Chondrocyte (in vitro differentiated cells): ENCODE results near the gene LRP3. TPM values are rescaled to one million over a fixed set of nuclear protein-coding genes. Genes with fewer than 3 reads are reported as not detected.

Experiments used
- DNase-seq: peaks from one replicate; pipeline ENCODE4 v3.0.0; 2021; ENCODE audit warnings: mixed read lengths, low spot score
- H3K27ac Mint-ChIP-seq: one replicate; pipeline ENCODE4 v1.8.0; 2021; ENCODE audit warnings: mild to moderate bottlenecking, moderate library complexity, mixed read lengths; ENCODE audit not compliant: unreplicated experiment
- H3K27me3 Mint-ChIP-seq: 2 replicates; pipeline ENCODE4 v1.8.0; 2021; ENCODE audit warnings: low read depth, mixed read lengths
- H3K36me3 Mint-ChIP-seq: 2 replicates; pipeline ENCODE4 v1.8.0; 2021; ENCODE audit warnings: low read depth, mixed read lengths
- H3K4me1 Mint-ChIP-seq: 2 replicates; pipeline ENCODE4 v1.8.0; 2021; ENCODE audit warnings: low read depth, mild to moderate bottlenecking, mixed read lengths
- H3K4me3 Mint-ChIP-seq: one replicate; pipeline ENCODE4 v1.8.0; 2021; ENCODE audit warnings: mild to moderate bottlenecking, moderate library complexity, mixed read lengths; ENCODE audit not compliant: unreplicated experiment
- H3K9me3 Mint-ChIP-seq: 2 replicates; pipeline ENCODE4 v1.8.0; 2021; ENCODE audit warnings: low read depth, mixed read lengths
- total RNA-seq: library from RNA; stranded (reverse); gene quantifications from 3 replicates; pipeline ENCODE4 v1.2.1, GENCODE V29; 2021
- TF ChIP-seq, protein P1 (sequence below): fragments of 200-600 bp; sonication (generic); IDR thresholded peaks from 2 replicates; pipeline ENCODE4 v1.5.0; 2021; ENCODE audit warnings: antibody characterized with exemption, mild to moderate bottlenecking, moderate library complexity

Gene LRP3
- total RNA-seq, 1 donor from 2014 or later = 33.2 TPM

DNA sequence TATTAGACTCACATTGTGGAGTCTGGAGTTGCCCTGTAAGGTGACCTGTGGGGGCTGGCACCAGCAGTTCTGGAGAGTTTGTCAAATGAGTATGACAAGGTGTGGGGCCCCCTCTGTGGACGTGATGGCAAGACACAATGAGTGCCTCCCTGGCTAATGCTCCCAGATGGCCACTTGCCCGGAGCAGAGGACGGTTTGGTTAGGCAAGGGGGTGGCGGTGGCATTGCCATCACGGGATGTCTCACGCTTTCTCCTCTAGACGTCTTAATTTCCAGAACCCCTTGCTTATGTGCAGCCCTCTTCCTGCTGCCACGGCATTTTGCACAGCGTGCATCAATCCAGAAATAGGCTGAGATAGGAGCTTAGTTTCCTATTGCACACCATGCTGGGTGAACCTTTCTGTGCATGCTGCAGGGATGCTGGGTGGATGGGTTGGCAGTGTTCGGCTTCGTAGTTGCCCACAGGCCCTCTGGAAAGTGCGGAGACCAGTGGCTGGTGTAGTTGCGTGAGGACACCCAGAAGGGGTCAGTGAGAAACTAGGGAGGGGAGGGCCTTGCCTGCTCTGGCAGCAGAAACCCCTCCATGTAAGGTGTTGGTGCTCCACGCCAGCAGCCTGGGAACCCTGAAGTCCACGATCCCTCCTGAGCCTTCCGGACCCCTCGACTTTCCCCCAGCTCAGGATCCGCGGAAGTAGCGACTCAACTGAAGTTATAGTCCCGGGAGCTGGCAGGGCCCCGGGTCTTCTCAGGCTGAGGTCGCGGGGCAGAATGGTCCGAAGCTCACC lies 18.1 kb upstream of the LRP3 start:
- no peaks in the 10 kb centered on the region for H3K9me3 Mint-ChIP-seq
- H3K27ac Mint-ChIP-seq = peak overlapping the region; percentile 97
- H3K4me3 Mint-ChIP-seq = peak overlapping the region; percentile 92
- no peaks in the 10 kb centered on the region for H3K27me3 Mint-ChIP-seq
- H3K4me1 Mint-ChIP-seq = peaks cover 29% of the 10 kb centered on the region
- no peaks in the 10 kb centered on the region for H3K36me3 Mint-ChIP-seq
- TF ChIP-seq, protein P1, sequence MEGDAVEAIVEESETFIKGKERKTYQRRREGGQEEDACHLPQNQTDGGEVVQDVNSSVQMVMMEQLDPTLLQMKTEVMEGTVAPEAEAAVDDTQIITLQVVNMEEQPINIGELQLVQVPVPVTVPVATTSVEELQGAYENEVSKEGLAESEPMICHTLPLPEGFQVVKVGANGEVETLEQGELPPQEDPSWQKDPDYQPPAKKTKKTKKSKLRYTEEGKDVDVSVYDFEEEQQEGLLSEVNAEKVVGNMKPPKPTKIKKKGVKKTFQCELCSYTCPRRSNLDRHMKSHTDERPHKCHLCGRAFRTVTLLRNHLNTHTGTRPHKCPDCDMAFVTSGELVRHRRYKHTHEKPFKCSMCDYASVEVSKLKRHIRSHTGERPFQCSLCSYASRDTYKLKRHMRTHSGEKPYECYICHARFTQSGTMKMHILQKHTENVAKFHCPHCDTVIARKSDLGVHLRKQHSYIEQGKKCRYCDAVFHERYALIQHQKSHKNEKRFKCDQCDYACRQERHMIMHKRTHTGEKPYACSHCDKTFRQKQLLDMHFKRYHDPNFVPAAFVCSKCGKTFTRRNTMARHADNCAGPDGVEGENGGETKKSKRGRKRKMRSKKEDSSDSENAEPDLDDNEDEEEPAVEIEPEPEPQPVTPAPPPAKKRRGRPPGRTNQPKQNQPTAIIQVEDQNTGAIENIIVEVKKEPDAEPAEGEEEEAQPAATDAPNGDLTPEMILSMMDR = no peak
- DNase-seq = peak; percentile 77

DNA sequence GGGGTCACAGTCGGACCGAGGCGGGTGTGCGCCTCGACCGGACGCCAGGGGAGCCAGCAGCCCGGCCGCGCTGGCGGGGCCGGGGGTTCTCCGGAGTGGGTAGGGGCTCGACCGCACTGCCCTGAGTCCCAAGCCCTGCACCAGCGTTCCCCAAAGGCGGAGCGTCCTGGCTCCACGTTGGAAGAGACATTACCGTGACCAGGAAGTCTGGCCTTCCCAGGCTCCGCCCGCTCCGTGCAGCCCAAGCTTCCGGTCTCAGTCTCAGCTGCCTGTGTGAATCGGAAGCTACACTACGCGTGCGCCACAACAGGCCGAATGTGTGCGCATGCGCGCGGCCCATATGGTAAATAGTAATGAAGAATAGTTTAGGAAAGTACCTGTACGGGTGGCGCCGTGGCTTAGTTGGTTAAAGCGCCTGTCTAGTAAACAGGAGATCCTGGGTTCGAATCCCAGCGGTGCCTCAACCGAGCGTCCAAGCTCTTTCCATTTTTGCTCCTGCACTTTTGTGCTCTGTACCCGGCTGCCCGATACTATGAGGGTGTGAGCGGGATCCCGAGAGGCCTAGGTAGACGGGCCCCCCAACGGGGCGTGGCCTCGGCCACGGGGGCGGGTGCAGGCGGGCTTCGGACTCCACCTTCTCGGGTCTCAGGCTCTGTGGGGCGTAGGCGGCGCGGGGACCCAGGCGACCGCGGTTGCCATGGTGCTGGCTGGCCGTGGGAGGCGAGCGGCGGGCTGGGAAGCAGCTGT lies 17.3 kb upstream of the LRP3 start:
- no peaks in the 10 kb centered on the region for H3K9me3 Mint-ChIP-seq
- H3K27ac Mint-ChIP-seq = peak overlapping the region; percentile 97
- DNase-seq = peak; percentile 99
- H3K4me3 Mint-ChIP-seq = peak overlapping the region; percentile 92
- TF ChIP-seq, protein P1 = peak; percentile 64
- H3K4me1 Mint-ChIP-seq = peaks cover 28% of the 10 kb centered on the region
- no peaks in the 10 kb centered on the region for H3K36me3 Mint-ChIP-seq
- no peaks in the 10 kb centered on the region for H3K27me3 Mint-ChIP-seq

DNA sequence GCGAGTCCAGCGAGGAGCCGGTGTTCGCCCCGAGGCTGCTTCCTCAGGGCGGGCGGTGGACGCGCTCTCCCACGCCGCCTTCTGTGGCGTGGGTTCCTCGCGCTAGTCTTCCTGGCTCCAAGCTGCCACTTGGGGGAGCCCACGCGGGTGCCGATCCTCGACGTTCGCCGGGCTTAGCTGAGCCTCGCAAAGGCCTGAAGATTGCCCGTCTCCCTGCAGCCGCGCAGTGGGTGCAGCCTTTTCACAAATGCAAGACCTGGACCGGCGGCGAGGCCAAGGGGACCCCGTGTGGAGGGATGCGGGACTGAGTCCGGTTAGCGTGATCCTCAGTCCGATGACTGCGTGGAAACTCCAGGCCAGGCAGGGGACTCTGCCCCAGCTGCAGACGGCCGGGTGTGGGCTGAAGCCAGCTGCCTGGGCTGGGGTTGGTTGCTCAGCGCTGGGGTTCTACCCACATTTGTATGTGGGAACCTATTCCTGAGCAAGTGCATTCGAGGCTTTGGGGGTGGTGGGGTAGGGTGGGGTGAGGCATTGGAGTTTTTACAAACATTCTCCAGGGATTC lies 16.6 kb upstream of the LRP3 start:
- H3K27ac Mint-ChIP-seq = peak overlapping the region; percentile 97
- no peaks in the 10 kb centered on the region for H3K9me3 Mint-ChIP-seq
- peak; percentile 94 for DNase-seq

DNA sequence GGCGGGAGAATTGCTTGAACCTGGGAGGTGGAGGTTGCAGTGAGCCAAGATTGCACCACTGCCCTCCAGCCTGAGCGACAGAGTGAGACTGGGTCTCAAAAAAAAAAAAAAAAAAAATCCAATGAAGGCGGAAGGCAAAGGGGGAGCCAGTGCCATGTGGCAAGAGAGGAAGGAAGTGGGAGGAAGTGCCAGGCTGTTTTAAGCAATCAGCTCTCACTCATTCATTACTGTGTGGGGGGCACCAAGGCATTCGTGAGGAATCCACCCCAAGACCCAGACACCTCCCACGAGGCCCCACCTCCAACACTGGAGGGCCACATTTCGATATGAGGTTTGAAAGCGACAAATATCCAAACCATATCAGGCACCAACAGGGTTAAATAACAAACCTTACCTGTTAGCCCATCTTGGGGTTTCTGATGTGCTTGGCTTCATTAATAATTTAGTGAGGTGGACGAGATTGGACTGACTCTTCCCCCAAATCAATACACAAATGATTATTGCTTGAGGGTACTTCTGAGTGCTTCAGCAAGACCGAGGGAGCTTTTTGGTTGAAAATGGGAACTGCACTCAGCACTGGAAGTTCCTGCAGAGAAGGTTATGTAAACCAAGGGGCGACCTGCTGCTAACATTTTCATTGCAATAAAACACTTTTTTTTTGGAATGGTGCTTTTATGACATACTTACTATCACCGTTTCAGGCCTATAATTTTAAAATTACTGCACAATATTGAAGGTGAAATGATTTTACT lies 7.5 kb upstream of the LRP3 start:
- H3K9me3 Mint-ChIP-seq = no peaks in the 10 kb centered on the region
- no peak overlapping the region for H3K4me3 Mint-ChIP-seq
- DNase-seq = peak; percentile 18
- H3K27ac Mint-ChIP-seq = no peak overlapping the region
- peaks cover 8% of the 10 kb centered on the region for H3K27me3 Mint-ChIP-seq
- H3K36me3 Mint-ChIP-seq = no peaks in the 10 kb centered on the region
- no peaks in the 10 kb centered on the region for H3K4me1 Mint-ChIP-seq
- TF ChIP-seq, protein P1 = no peak

More for the DNA sequence above, 16.6 kb upstream of the LRP3 start:
- Mint-ChIP-seq H3K4me1 (peaks cover 22% of the 10 kb centered on the region), H3K4me3 (peak overlapping the region; percentile 92), H3K36me3 (no peaks in the 10 kb centered on the region), H3K27me3 (no peaks in the 10 kb centered on the region)
- TF ChIP-seq, protein P1 = peak; percentile 74

DNA sequence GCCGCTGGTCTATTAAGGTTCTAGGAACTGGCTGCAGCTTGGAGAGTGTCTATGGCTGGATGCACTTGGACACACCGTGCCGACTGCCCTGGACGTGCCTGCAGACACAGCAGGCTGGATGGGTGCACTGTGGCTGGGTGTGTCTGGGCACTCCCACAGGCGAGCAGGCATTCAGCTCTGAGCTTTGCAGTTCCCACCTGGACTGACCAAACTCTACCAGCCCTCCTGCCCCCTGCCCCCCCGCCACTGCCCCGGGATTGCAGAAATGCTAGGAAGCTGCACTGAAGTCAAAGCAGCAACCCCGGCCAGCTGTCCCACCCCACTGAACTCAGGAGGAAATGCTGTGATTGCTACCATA lies 7.0 kb upstream of the LRP3 start:
- H3K36me3 Mint-ChIP-seq = no peaks in the 10 kb centered on the region
- H3K27ac Mint-ChIP-seq = no peak overlapping the region
- no peaks in the 10 kb centered on the region for H3K9me3 Mint-ChIP-seq
- TF ChIP-seq, protein P1 = no peak
- DNase-seq = peak; percentile 56
- no peaks in the 10 kb centered on the region for H3K4me1 Mint-ChIP-seq
- H3K4me3 Mint-ChIP-seq = no peak overlapping the region
- peaks cover 9% of the 10 kb centered on the region for H3K27me3 Mint-ChIP-seq
